Upper lobe of left lung (tissue), 6 donors: ENCODE data around the gene GLIPR2. TPM values are rescaled to one million over a fixed set of nuclear protein-coding genes. Genes with fewer than 3 reads are reported as not detected.

Experiments
- ATAC-seq, 2 donors: fragments of 200-7000 bp; cut with Tn5 transposase; one replicate each; pipeline ENCODE4 v1.9.1; 2022; ENCODE audit warnings: mild to moderate bottlenecking in 2 of 2, moderate library complexity in 2 of 2; ENCODE audit not compliant: low FRiP score in 2 of 2
- DNase-seq, 2 donors: peaks; one replicate each; pipeline ENCODE4 v3.0.0-alpha.2; 2019 to 2020
- H3K27ac ChIP-seq, 4 donors: fragments of 200-600 bp; sonication (generic); one replicate each; pipeline ENCODE4 v1.5.1; 2016 to 2019
- H3K27me3 ChIP-seq, 4 donors: fragments of 200-600 bp; sonication (generic); one replicate each; pipeline ENCODE4 v1.5.1; 2017 to 2019
- H3K36me3 ChIP-seq, 4 donors: fragments of 200-600 bp; sonication (generic); one replicate each; pipeline ENCODE4 v1.5.1; 2016 to 2019
- H3K4me1 ChIP-seq, 4 donors: fragments of 200-600 bp; sonication (generic); one replicate each; pipeline ENCODE4 v1.5.1; 2018 to 2019
- H3K4me3 ChIP-seq, 4 donors: fragments of 200-600 bp; sonication (generic); one replicate each; pipeline ENCODE4 v1.5.1; 2017 to 2019; ENCODE audit warnings: mild to moderate bottlenecking in 2 of 4, moderate library complexity in 1 of 4
- H3K9me3 ChIP-seq, 4 donors: fragments of 200-600 bp; sonication (generic); one replicate each; pipeline ENCODE4 v1.5.1; 2018 to 2019
- CTCF ChIP-seq, 6 experiments: fragments of 450-650 bp in 4 of 6; fragments of 200-600 bp in 2 of 6; sonication (generic) in 2 of 6; IDR thresholded peaks; one replicate each; pipeline ENCODE4 v1.5.1; 2016 to 2019; ENCODE audit warnings: antibody characterized with exemption in 6 of 6
- EP300 ChIP-seq, 4 donors: sonication (generic); formaldehyde crosslinking; IDR thresholded peaks; one replicate each; pipeline ENCODE4 v1.5.1; 2017; ENCODE audit warnings: antibody characterized with exemption in 4 of 4, control low read depth in 2 of 4
- POLR2A ChIP-seq, 4 donors: fragments of 450-650 bp; IDR thresholded peaks; one replicate each; pipeline ENCODE4 v1.5.1; 2016 to 2017; ENCODE audit warnings: antibody characterized with exemption in 4 of 4, mild to moderate bottlenecking in 2 of 4
- POLR2AphosphoS5 ChIP-seq, 2 donors: sonication (generic); formaldehyde crosslinking; IDR thresholded peaks; one replicate each; pipeline ENCODE4 v1.5.1; 2017; ENCODE audit warnings: antibody characterized with exemption in 2 of 2
- WGBS, 2 donors: methylation state at CpG; one replicate each; pipeline ENCODE4 v1.1.5; 2017 to 2018; 5-methylcytosine and 5-hydroxymethylcytosine counted together
- total RNA-seq, 6 donors: library from RNA; depleted of rRNA in 4 of 6; stranded (reverse); fragments of >200 nt in 4 of 6; gene quantifications; one replicate each; pipeline versions ENCODE4 v1.1.0 to v1.2.1, GENCODE V29; 2016 to 2021
- donor health status: DM: no; HTN: no; CAD: no; lungs with moderate emphysema.
- donor health status: DM: no; HTN: yes; CAD: no; lungs with severe emphysema.

The GLIPR2 gene
- total RNA-seq, 6 donors from 2014 or later, result 39.6 to 131 (median 66.0) TPM

DNA sequence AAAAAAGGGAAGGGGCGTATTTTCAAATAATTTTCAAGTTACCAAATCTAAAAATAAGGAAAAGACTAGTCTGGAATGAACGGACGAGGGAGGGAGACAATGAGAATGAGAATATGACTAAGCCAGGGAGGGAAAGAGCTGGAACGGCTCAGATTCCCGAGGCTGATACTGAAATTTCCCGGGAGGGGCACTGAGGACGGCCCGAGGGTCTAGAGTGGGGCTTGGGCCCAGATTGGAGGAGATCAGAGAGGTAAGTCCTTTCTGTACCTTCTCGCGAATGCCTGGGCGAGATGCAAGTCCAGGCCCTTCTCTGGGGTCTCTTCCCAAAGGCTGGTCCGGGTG is 29.3 kb downstream of the GLIPR2 start:
- no peak for DNase-seq
- H3K36me3 ChIP-seq, result no peaks in the 10 kb centered on the region
- H3K9me3 ChIP-seq, result no peaks in the 10 kb centered on the region
- ATAC-seq, result peak; percentile 6 to 67
- H3K4me1 ChIP-seq, result peaks cover 9 to 16% (median 15%) of the 10 kb centered on the region in 4 donors
- peak overlapping the region in 3 of 4 donors; percentile 34 to 49 (median 48) for H3K4me3 ChIP-seq
- TF ChIP-seq EP300 (IDR thresholded peaks at IDR 0.05) (no peak), POLR2AphosphoS5 (IDR thresholded peaks at IDR 0.05) (no peak), CTCF (IDR thresholded peaks at IDR 0.05) (no peak), POLR2A (IDR thresholded peaks at IDR 0.05) (no peak)
- peak overlapping the region; percentile 17 to 74 (median 50) for H3K27ac ChIP-seq
- WGBS, 2 donors, result 53 to 67% methylated on average over 11 to 12 of the region's 12 CpGs
- no peaks in the 10 kb centered on the region for H3K27me3 ChIP-seq

GRCh38 chr9:36166168-36166927 is 29.8 kb downstream of the GLIPR2 start:
- 0 to 14% methylated on average over 16 to 45 of the region's 58 CpGs for WGBS, 2 donors
- Histone ChIP-seq H3K4me1 (peaks cover 9 to 16% (median 15%) of the 10 kb centered on the region in 4 donors), H3K9me3 (no peaks in the 10 kb centered on the region), H3K36me3 (no peaks in the 10 kb centered on the region), H3K4me3 (peak overlapping the region; percentile 1 to 49 (median 41)), H3K27ac (peak overlapping the region; percentile 17 to 74 (median 50)), H3K27me3 (no peaks in the 10 kb centered on the region)
- peak in 1 of 2 donors; percentile 49 for TF ChIP-seq POLR2AphosphoS5 (IDR thresholded peaks at IDR 0.05)
- peak in 1 of 4 donors; percentile 21 for TF ChIP-seq POLR2A (IDR thresholded peaks at IDR 0.05)
- TF ChIP-seq CTCF (IDR thresholded peaks at IDR 0.05), result peak; percentile 94 to 97 (median 94)
- no peak for TF ChIP-seq EP300 (IDR thresholded peaks at IDR 0.05)
- peak; percentile 95 for ATAC-seq
- peak; percentile 88 to 97 for DNase-seq

DNA sequence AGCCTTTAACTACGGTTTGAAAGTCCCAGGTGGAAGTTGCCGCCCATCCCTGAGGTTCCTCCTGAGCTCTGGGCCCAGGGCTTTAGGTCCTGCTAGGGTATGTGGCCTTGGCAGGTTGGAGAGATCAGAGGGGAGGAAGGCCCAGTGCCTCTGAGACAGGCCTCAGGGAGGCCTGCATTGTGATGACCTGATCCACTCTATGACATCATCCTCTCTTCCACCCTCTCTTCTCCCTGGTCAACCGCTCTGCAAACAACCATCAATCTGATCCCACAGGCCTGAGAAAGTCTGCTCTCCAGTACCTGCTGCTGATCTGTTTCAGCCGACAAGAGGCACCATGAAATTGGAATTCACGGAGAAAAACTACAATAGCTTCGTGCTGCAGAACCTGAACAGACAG is 32.6 kb downstream of the GLIPR2 start, which contains the start of gene CCIN:
Gene CCIN, plus strand, starts transcription at position 223 of the 400 bp plus-strand sequence. Its CDS starts 115 bp downstream, at position 338.
- Histone ChIP-seq H3K27ac (no peak within 1 kb of the TSS), H3K27me3 (no peaks in the 10 kb centered on the region), H3K9me3 (no peaks in the 10 kb centered on the region), H3K36me3 (no peaks in the 10 kb centered on the region), H3K4me1 (peaks cover 6 to 11% (median 10%) of the 10 kb centered on the region in 4 donors), H3K4me3 (no peak within 1 kb of the TSS)
- ATAC-seq (no peak), DNase-seq (no peak)
- TF ChIP-seq POLR2A (IDR thresholded peaks at IDR 0.05) (no peak), POLR2AphosphoS5 (IDR thresholded peaks at IDR 0.05) (no peak), EP300 (IDR thresholded peaks at IDR 0.05) (no peak), CTCF (IDR thresholded peaks at IDR 0.05) (no peak)
- 85 to 91% methylated on average over 4 to 6 of the region's 6 CpGs for WGBS, 2 donors

GRCh38 chr9:36169708-36170107 is 33.2 kb downstream of the GLIPR2 start:
- TF ChIP-seq EP300 (IDR thresholded peaks at IDR 0.05) (no peak), POLR2A (IDR thresholded peaks at IDR 0.05) (no peak), POLR2AphosphoS5 (IDR thresholded peaks at IDR 0.05) (no peak), CTCF (IDR thresholded peaks at IDR 0.05) (no peak)
- no peak overlapping the region for H3K4me3 ChIP-seq
- ATAC-seq, result no peak
- peaks cover 6 to 11% (median 10%) of the 10 kb centered on the region in 4 donors for H3K4me1 ChIP-seq
- H3K27me3 ChIP-seq, result no peaks in the 10 kb centered on the region
- DNase-seq, result no peak
- no peak overlapping the region for H3K27ac ChIP-seq
- WGBS, 2 donors, result 76 to 90% methylated on average over 14 to 17 of the region's 17 CpGs
- H3K9me3 ChIP-seq, result no peaks in the 10 kb centered on the region
- no peaks in the 10 kb centered on the region for H3K36me3 ChIP-seq
